ENCODE data around the gene HMGCS1. TPM values are rescaled to one million over a fixed set of nuclear protein-coding genes. Genes with fewer than 3 reads are reported as not detected.

HMGCS1 gene
- total RNA-seq, 1 donor from 2014 or later = 23.7 TPM

DNA sequence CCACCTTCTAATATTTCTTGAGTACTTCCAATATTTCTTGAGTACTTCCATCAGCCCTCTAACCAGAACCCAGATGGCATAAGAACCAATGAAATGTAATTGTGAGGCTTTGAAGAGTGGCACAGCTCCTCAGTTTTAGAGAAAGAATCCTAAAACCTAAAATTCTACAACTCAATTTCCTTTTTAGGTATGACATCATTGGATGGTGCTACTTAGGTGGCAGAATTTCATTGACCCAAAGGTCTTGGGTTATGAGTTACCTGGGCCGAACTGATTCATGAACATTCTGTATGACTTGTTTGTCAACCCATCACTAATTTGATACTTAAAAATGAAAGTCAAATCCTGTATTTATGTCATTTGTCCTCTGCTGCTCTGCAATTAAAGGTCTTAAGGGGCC, 13.1 kb downstream of the HMGCS1 start:
- H3K27me3 ChIP-seq (ENCODE audit: low read depth) = no peaks in the 10 kb centered on the region
- DNase-seq = no peak
- H3K27ac ChIP-seq (replicated peaks) = no peak overlapping the region
- TF ChIP-seq, protein P1, sequence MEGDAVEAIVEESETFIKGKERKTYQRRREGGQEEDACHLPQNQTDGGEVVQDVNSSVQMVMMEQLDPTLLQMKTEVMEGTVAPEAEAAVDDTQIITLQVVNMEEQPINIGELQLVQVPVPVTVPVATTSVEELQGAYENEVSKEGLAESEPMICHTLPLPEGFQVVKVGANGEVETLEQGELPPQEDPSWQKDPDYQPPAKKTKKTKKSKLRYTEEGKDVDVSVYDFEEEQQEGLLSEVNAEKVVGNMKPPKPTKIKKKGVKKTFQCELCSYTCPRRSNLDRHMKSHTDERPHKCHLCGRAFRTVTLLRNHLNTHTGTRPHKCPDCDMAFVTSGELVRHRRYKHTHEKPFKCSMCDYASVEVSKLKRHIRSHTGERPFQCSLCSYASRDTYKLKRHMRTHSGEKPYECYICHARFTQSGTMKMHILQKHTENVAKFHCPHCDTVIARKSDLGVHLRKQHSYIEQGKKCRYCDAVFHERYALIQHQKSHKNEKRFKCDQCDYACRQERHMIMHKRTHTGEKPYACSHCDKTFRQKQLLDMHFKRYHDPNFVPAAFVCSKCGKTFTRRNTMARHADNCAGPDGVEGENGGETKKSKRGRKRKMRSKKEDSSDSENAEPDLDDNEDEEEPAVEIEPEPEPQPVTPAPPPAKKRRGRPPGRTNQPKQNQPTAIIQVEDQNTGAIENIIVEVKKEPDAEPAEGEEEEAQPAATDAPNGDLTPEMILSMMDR (IDR thresholded peaks at IDR 0.05; ENCODE audit: borderline replicate concordance) = no peak
- peaks cover 36% of the 10 kb centered on the region for H3K36me3 ChIP-seq
- intact Hi-C loops (cut with micrococcal nuclease) = no loop called here
- no peaks in the 10 kb centered on the region for H3K9me3 ChIP-seq (replicated peaks)
- H3K4me3 ChIP-seq = no peak overlapping the region
- peaks cover 40% of the 10 kb centered on the region for H3K4me1 ChIP-seq

- Histone ChIP-seq H3K9me3 (replicated peaks) (no peaks in the 10 kb centered on the region), H3K36me3 (peaks cover 52% of the 10 kb centered on the region), H3K27ac (replicated peaks) (no peak overlapping the region), H3K27me3 (ENCODE audit: low read depth) (no peaks in the 10 kb centered on the region), H3K4me1 (peaks cover 34% of the 10 kb centered on the region), H3K4me3 (no peak overlapping the region)
- intact Hi-C loops (cut with micrococcal nuclease) = no loop called here
- TF ChIP-seq, protein P1 (IDR thresholded peaks at IDR 0.05; ENCODE audit: borderline replicate concordance) = no peak
- no peak for DNase-seq
These were observed 14.8 kb downstream of the HMGCS1 start for GRCh38 chr5:43298443-43298842.

GRCh38 chr5:43296835-43297234, 16.4 kb downstream of the HMGCS1 start:
- no peak for DNase-seq
- Histone ChIP-seq H3K36me3 (peaks cover 68% of the 10 kb centered on the region), H3K9me3 (replicated peaks) (no peaks in the 10 kb centered on the region), H3K27ac (replicated peaks) (no peak overlapping the region), H3K4me1 (peaks cover 22% of the 10 kb centered on the region), H3K4me3 (no peak overlapping the region), H3K27me3 (ENCODE audit: low read depth) (no peaks in the 10 kb centered on the region)
- intact Hi-C loops (cut with micrococcal nuclease) = no loop called here
- TF ChIP-seq, protein P1 (IDR thresholded peaks at IDR 0.05; ENCODE audit: borderline replicate concordance) = no peak

DNA sequence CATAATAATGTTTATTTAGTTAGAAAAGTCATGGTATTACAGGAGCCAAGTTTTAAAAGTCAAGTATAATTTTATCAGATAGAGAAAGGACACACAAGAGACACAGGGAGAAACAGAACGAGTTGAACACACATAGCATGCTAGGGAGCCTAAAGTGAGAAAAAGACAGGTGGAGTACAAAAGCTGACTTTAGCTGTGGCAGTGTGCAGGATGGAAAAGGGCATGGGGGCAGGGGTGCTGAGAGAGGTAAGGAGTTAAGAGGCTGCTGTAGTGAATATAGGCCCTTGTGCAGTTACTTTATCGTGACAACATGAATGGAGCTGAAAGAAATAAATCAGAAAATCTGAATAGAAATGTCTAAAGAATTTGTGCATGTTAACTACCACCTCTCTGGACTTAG, 18.0 kb downstream of the HMGCS1 start:
- Histone ChIP-seq H3K27ac (replicated peaks) (no peak overlapping the region), H3K4me1 (peaks cover 23% of the 10 kb centered on the region), H3K27me3 (ENCODE audit: low read depth) (no peaks in the 10 kb centered on the region), H3K36me3 (peaks cover 85% of the 10 kb centered on the region), H3K4me3 (no peak overlapping the region), H3K9me3 (replicated peaks) (no peaks in the 10 kb centered on the region)
- TF ChIP-seq, protein P1 (IDR thresholded peaks at IDR 0.05; ENCODE audit: borderline replicate concordance) = no peak
- intact Hi-C loops (cut with micrococcal nuclease) = no loop called here
- no peak for DNase-seq

DNA sequence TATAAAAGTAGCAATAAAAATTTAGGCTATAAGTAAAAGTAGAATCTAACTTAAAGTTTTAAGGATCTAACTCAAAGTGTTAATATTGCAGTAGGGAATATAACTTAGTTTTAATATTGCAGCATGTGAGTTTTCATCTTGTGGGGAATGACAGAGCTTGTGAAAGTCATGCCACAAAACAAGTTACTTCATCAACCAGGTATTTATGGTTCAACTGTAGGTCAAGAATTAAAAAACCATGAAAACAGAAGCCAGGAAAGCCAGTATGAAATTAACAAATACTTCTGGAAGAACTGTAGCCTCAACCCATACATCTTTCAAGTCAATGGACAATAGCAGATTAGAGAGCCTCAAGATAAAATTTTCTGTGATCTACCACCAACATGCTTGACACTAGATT, 19.0 kb downstream of the HMGCS1 start:
- H3K4me3 ChIP-seq = no peak overlapping the region
- H3K27me3 ChIP-seq (ENCODE audit: low read depth) = no peaks in the 10 kb centered on the region
- no peak for DNase-seq
- peaks cover 88% of the 10 kb centered on the region for H3K36me3 ChIP-seq
- no peak overlapping the region for H3K27ac ChIP-seq (replicated peaks)
- peaks cover 27% of the 10 kb centered on the region for H3K4me1 ChIP-seq
- intact Hi-C loops (cut with micrococcal nuclease) = no loop called here
- TF ChIP-seq, protein P1 (IDR thresholded peaks at IDR 0.05; ENCODE audit: borderline replicate concordance) = no peak
- no peaks in the 10 kb centered on the region for H3K9me3 ChIP-seq (replicated peaks)

GRCh38 chr5:43290726-43291125, 22.5 kb downstream of the HMGCS1 start:
- TF ChIP-seq, protein P1 (IDR thresholded peaks at IDR 0.05; ENCODE audit: borderline replicate concordance) = no peak
- Histone ChIP-seq H3K4me3 (no peak overlapping the region), H3K27me3 (ENCODE audit: low read depth) (no peaks in the 10 kb centered on the region), H3K4me1 (peaks cover 39% of the 10 kb centered on the region), H3K36me3 (peaks cover 76% of the 10 kb centered on the region), H3K9me3 (replicated peaks) (no peaks in the 10 kb centered on the region), H3K27ac (replicated peaks) (no peak overlapping the region)
- intact Hi-C loops (cut with micrococcal nuclease) = no loop called here
- DNase-seq = no peak
